Measurements from ENCODE around the gene ZBTB9.
A peak's percentile ranks its signal among the peaks of the same experiment; 100 is the strongest.

Gene ZBTB9

GRCh38 chr6:33418690-33419291, 35.6 kb upstream of the ZBTB9 start:
- DNase-seq (ENCODE audit: low spot score), result peak; percentile 55

- DNase-seq (ENCODE audit: low spot score), result peak; percentile 20
Measured at GRCh38 chr6:33419580-33420490, 34.5 kb upstream of the ZBTB9 start, which contains the start of gene SYNGAP1. SYNGAP1 (plus strand) TSS chr6:33420065; CDS start chr6:33420265, 200 bp downstream.

- no peak for DNase-seq (ENCODE audit: low spot score)
Measured at GRCh38 chr6:33420491-33421343, 33.7 kb upstream of the ZBTB9 start.

DNA sequence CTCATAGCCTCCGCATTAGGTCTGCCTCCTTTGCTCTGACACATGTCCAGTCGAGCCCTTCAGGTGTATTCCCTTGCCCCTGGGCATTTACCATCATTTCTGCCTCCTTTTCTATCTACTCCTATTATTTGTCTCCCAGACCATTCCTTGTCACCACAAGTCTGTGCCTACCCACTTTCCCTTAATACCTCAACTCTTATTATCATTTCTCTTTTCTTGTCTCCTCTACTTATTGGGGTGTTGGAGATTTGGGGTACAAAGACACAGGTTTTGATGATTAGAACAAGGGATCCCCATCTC, 33.1 kb upstream of the ZBTB9 start:
- DNase-seq (ENCODE audit: low spot score), result no peak

GRCh38 chr6:33423777-33424176, 30.6 kb upstream of the ZBTB9 start:
- no peak for DNase-seq (ENCODE audit: low spot score)

DNA sequence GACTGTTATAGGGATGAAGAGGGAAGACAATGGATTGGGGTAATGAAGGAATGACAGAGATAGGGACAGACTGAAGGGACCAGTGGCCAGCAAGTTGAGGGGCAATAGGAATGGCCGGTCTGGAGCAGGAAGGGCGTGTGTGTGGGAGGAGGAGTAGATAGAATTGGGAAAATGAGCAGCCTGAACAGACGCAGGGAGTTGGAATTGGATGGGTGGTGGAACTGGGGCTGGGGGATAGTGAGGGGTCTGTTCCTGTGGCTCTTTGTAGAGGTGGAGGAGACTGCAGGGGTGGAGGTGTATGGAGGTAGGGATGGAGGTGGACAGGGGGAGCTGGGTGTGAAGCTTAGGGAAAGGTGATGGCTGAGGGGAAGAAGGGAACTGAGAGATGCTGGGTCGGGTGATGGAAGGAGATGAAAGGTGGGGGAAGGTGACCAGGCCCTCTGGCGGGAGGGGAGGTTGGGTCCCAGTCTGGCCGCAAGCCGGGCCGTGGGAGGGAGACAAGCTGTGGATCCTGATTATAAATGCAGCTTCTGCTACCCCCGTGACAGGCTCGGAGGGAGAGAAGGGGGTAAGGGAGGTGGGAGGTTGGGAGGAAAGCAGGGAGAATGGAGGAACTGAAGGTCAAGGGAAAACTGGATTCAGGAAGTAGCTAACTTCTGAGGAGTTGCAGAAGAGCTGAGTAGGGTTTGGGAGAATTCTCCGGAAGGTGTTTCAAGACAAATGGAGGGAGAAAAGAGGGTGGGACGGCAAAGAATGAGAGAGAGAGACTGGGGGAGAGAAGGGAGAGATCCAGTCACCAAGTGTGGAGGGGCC, 29.3 kb upstream of the ZBTB9 start:
- DNase-seq (ENCODE audit: low spot score), result no peak

DNA sequence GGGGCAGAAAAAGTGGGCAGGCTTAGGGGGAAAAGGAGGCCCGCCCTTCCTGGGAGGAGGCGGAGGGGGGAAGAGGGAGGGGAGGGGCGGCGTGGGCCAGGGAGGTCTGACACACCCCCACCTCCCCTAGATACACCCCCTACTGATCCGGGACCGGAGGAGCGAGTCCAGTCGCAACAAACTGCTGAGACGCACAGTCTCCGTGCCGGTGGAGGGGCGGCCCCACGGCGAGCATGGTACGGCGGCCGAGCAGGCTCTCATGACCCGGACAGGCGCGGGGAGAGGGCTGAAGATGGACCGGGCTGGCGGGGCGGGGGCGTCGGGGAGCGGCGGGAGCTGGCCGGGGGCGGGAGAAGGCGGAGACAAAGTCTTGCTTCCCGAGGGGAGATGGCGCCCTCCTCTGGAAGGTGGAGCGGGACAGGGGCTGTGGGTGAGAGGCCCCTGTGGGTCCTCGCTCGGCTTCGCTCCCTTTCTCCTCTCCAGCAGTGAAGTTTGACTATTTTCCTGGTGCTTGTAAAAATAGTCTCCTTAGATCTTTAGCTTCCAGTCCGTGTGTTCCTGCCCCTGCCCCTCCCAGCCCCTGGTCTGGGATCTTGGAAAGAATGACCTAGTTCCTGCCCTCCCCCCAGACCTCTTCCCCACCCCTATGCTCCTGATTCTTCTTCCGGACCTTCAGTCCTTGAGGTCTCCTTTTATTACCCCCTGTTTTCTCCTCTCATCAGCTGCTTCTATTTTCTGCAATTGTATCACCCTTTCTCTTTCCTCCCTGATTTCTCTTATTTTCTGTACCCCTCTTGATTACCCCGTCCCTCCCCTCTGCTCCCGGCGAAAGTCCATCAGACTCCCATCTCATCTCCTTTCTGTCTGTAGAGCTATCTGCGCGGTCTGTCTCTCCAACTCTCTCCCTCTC, 28.5 kb upstream of the ZBTB9 start:
- DNase-seq (ENCODE audit: low spot score), result peak; percentile 89

DNA sequence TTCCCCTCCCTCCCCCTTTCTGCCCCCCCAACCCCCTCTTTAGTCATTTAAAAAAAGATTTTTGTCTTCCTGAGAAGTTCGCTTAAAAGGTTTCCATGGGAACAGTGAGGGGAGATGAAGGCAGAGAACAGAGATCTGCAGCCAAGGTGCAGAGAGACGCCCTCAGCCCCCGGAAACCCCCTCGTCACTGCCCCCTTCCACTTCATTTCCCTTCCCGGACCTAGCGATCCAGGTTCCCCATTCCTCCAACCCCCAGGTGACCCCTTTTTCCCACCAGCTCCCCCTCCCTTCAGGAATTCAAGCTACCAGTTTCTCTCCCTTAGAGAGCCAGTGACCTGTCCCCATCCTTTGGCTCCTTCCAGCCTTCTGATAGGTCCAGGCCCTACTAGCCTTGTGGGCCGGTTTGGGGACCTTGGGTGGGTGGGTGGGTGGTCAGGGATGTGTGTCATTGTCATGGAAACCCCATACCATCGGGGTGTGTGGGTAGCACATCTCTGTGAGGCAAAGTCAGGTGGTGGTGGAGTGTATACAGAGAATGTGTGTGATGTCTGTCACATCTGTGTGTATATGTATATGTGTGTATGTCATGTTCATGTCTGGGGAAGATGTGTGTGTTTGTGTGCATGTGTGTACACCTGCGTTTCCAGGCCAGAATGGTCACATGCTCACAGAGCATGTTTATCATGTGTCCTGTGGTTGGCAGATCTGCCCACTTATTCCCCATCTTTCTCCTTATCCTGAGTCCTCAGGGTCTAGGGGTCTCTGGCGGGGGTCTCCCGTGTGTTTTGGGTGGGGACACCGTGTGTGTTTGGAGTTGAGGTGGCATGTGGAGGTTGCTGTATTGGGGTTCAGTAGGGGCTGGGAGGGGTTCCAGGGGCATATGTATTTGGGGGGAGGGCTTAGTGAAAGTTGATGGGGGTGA, 27.5 kb upstream of the ZBTB9 start:
- DNase-seq (ENCODE audit: low spot score), result peak; percentile 49

- DNase-seq (ENCODE audit: low spot score), result peak; percentile 70
Measured at GRCh38 chr6:33427585-33428223, 26.7 kb upstream of the ZBTB9 start.

GRCh38 chr6:33428224-33428965, 26.0 kb upstream of the ZBTB9 start:
- DNase-seq (ENCODE audit: low spot score), result peak; percentile 38

DNA sequence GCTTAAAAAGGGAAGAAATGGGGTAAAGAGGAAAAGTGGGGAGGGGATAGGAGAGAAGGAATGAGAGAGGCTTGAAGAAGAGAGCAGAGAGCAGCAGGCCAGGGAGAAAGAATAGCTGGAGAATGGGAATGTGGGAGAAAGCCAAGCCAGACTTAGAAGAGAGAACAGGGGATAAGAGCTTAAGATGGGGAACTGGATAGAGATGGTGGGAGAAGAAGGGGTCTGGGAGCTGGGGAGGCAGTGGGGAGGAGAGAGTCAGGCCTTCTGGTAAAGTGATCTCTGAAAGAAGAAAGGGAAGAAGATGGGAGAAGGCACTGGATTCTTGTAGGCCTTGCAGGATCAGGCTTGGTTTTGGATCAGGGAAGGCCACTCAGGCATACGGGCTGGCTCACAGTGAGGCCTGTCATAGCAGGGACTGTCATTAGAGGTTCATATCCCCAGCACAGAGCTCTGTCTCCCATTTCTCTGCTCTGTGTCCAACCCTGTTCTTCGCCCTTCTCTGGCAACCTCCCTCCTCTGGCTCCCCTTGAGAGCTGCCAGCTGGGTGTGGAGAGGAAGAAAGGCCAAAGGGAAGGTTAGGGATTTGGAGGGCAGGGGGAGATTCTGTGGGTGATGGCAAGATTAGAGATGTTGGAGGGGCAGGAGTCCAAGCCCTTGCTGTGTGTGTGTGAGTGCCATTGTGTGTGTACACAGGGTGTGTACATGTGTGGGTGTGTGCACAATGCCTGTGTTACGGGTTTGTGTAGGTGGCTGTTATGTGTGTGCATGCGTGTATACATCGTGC, 25.2 kb upstream of the ZBTB9 start:
- DNase-seq (ENCODE audit: low spot score), result no peak

DNA sequence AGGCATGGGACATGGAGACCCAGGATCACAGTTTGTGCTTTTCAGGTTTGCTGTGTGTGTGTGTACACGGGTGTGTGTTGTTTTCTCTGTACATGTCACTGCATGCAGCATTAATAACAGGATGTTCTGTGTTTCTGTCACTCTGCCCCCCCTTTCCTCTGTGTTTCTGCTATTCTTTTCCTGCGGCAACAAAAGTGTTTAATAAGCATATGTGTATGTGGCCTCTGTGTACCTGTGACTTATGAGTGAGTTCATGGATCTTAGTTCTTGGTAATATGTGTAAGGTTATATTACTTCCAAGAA, 24.7 kb upstream of the ZBTB9 start:
- DNase-seq (ENCODE audit: low spot score), result peak; percentile 76

- no peak for DNase-seq (ENCODE audit: low spot score)
Measured at GRCh38 chr6:33430334-33430733, 24.0 kb upstream of the ZBTB9 start.

DNA sequence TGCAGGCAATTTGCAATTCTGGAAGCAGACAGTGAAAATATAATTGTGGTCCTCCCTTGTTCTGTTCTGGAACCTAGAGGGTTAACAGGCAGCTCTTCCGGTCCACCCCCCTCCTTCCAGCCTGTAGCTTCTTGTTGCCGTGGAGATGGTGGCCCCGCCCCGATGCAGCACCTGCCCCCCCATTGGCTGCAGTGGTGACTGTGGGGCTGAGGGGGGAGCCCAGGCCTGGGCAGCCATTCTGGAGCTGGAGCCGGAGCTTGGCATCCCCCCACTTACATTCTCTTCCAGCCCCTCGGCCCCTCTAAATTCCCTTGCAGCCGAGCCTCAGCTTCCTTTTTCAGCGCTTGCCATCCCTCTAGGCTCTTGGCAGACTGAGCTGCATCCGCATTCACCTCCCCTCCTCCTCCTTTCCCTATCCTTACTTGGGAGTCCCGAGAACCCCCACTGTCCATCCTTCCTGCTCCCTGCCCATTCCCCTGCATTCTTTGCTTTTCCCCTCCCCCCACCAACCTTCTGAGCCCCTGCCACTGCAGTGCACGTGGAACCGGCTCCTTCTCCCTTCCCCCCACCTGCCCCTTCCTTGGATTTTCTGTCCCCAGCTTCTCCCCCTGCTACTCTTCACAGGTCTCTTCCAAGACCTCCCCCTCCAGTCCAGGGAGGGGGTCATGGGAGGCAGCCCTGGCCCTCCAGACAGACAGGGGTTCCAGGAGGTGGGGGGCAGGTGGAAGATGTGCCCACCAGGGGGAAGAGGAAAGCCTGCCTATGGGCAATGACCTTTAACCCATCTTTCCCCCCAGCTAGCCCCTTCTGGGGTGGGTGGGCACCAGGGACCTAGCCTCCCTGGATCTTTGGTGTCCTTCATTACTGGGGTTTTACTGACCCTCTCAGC, 23.1 kb upstream of the ZBTB9 start:
- peak; percentile 86 for DNase-seq (ENCODE audit: low spot score)

DNA sequence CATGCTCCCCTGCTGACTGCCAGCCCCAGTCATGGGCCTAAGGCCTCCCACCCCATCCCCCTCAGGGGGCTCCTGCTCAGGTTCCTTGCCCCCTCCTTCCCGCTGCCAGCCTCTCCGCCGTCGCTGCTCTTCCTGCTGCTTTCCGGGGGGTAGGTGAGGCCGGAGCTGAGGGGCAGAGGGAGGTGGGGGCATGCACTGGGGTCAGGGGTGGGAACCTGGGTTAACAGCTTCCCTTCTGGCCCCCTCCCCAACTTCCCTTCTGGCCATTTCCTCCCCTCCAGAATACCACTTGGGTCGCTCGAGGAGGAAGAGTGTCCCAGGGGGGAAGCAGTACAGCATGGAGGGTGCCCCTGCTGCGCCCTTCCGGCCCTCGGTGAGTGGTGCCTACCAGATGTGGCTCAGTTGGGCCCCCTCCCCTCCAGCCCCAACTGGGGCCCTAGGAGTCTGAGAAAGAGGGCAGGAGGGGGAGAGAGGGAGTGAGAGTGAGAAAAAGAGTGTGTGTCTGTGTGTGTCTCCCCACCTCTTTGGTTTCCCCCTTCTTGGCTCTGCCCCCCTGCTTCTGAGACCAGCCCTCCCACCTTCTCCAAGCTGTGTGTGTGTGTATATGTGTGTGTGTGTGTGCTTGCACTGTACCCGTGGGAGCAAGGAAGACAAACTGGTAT, 22.4 kb upstream of the ZBTB9 start:
- DNase-seq (ENCODE audit: low spot score), result no peak

GRCh38 chr6:33432546-33432945, 21.8 kb upstream of the ZBTB9 start:
- DNase-seq (ENCODE audit: low spot score), result no peak

Measured in CD4-positive, alpha-beta T cell treated with Interleukin-15 for 4 hours (primary cell).